NCI-H460 (cell line): Measurements from ENCODE around the gene ITIH2. TPM values are rescaled to one million over a fixed set of nuclear protein-coding genes. Genes with fewer than 3 reads are reported as not detected.
"Not testable (repeated sequence)": the region's sequence is repeated elsewhere in the genome, so short reads cannot be mapped to it uniquely, and the experiment has no call there.

ENCODE experiments used
- DNase-seq: peaks from one replicate; pipeline ENCODE4 v3.0.0-alpha.2; 2016; ENCODE audit warnings: low read depth; ENCODE audit errors: extremely low read depth
- total RNA-seq: library from RNA; depleted of rRNA; stranded (reverse); fragments of >200 nt; shearing (Covaris generic); gene quantifications from 2 replicates; pipeline ENCODE4 v1.2.3, GENCODE V29; 2014

Gene ITIH2
- total RNA-seq, 1 experiment from 2014 or later: not detected

DNA sequence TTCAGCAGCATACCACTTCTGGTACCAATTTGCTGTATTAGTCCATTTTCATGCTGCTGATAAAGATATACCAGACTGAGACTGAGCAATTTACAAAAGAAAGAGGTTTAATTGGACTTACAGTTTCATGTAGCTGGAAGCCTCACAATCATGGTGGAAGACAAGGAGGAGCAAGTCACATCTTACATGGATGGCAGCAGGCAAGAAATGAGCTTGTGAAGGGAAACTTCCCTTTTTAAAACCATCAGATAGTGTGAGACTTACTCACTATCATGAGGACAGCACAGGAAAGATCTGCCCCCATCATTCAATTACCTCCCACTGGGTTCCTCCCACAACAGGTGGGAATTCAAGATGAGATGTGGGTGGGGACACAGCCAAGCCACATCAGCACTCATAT is 9.9 kb upstream of the ITIH2 start:
- not testable (repeated sequence) for DNase-seq

DNA sequence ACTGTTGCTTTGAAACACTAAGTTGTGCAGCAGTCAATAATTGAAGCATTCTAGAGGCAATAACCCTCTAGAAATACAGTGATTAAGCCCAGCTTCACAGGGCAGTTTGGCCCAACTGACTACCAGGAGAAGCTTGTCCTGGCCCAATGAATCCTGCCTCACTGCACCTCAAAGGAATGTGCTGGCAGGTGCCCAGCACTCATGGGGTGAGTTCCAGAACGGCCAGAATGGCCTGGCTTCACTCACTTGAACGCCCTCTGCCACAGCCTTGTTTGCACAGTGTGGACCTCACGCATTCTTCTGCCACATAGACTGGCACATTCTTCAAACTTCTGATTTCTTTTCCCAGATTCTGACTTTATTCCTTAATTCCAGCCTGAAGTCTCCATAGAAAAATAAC is 6.6 kb upstream of the ITIH2 start:
- DNase-seq: no peak

DNA sequence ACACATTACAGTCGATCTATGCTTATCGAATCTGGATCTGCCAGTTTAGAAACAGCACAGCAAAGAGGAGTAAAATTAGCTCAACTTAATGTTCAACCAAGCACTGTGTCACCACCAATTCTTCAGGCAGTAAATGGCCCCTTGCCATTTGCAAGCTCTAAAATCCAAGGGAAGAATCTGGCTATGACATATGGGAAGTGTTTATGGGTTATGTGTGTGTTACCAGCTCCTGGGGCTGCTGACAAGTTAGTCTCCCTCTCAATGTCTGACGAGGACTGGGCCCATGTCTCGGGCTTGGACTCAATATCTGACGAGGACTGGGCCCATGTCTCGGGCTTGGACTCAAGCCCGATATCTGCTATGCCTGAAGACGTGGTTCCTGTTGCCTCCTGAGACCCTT is 5.7 kb upstream of the ITIH2 start:
- no peak for DNase-seq

DNA sequence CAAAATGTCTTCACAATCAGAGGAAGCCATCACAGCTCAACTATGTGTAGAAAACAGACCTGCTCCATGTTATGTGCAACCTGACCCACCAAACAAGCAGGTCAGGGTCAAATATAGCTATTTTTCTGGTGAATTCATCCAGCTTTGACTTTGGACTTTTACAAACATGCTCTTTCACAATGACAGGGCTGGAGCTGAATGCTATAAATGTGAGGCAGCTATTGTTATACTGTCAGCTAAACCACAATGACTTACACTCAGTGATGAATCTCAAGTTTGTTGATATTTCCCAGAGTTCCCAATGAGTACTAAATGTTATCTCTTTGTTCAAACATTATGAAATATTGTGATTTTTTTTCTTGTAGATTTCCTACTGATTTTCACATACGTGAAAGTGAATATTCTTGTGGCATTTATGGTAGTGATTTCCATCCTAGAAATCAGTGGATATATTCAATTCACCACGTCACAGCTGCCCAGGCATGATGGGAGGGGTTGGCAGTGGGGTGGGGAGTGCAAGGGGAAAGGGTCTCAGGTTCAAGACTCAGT is 2.5 kb upstream of the ITIH2 start:
- DNase-seq: no peak

DNA sequence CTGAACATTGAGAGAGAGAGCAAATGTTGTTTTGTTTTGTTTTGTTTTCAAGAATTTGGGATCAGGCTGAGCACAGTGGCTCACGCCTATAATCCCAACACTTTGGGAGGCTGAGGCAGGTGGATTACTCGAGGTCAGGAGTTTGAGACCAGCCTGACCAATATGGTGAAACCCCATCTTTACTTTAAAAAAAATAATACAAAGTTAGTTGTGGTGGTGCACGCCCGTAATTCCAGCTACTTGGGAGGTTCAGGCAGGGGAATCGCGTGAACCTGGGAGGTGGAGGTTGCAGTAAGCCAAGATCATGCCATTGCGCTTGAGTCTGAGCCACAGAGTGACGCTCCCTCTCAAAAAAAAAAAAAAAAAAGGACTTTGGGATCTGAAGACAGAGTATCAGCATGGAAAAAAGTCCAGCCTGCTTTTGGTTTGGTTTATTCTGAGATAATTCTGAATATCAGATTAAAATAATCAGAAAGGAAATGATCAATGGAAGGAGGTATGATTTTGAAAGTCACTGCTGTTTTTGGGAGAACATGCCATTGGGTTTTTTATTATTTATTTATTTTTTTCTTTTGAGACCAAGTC is 1.9 kb upstream of the ITIH2 start:
- no peak for DNase-seq

DNA sequence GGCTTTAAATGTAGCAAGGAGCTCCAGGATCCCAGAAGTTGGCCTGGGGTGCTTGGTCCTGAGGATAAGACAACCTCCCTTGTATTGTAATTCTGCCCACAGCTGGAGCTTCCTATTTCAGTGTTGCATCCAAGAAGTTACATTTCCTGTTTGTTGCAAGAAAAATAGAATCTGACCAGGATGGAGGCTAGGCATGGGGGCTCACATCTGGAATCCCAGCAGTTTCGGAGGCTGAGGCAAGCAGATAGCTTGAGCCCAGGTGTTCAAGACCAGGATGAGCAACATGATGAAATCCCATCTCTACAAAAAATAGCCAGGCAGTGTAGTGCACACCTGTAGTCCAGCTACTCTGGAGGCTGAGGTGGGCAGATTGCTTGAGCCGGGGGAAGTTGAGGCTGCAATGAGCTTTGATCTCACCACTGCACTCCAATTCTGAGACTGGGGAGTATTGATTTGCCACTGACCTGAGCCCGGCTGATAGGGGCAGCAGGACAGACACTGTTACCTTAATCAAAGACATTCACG is 766 bp upstream of the ITIH2 start:
- DNase-seq: no peak

DNA sequence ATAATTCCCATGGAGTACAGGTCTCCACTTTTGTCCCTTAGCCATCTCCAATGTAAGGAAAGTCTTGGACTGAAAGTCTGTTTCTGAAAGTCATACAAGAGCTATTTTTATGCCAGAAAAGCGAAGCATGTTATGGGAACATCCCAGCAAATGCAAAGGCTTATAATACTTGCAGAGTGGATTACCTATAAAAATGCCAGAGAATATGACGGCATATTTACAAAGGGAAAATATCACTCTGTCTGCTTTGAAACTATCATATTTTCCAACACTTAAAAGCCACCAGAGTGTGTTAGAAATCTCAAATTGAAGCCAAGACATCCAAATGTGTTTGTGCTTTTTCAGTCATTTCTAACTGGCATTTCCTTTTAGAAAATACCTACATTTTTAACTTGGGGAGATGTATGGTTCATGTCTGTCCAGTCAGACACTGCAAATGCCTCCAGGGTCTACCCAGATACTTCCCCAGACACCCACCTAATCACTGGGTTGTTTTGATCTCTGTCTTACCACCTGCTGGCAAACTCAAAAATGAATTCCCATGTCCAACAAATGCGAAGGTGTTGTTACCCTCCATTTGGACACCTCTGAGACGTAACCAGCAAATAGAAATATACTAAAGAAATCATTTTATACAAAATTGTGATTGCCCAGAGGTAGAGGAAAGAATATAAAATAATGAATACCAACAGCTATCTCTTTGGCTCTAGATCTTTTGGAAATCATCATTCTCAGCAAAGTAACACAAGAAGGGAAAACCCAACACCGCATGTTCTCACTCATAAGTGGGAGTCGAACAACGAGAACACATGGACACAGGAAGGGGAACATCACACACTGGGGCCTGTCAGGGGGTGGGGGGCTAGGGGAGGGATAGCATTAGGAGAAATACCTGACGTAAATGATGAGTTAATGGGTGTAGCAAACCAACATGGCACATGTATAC is 1.2 kb downstream of the ITIH2 start:
- no peak for DNase-seq

DNA sequence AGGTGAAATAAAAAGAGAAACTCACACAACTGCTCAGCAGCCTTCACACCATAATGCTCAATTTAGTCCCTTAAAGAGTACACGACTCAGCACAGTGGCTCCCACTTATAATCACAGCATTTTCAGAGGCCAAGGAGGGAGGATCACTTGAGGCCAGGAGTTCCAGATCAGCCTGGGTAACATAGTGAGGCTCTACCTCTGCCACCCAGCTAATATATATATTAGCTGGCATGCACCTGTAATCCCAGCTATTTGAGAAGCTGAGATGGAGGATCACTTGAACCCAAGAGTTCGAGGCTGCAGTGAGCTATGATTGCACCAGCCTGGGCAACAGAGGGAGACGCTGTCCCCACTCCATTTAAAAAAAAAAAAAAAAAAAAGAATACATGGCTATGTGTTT is 2.2 kb downstream of the ITIH2 start:
- DNase-seq: no peak

DNA sequence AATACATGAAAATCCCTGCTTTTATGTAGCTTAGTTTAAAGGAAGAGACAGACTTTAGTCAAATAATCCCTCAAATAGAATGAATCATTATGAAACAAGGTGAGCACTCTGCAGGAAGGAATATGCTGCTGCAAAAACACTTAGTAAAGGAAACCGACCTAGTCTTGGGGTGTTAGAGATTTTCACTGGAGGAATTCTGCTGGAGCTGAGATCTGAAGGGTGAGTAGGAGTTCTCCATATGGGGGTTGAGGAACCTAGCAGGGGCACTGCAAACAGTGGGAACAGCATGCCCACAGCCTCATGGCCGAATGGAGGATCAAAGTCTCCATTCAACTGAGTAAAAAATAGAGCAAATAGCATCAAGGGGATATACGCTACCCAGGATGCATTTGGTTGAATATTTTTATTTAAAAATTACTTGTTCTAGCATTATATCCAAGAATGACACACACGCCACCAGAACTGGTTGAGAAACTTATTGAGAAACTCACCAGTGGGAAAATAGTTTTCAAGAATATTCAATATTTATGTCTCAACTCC is 3.5 kb downstream of the ITIH2 start:
- no peak for DNase-seq

DNA sequence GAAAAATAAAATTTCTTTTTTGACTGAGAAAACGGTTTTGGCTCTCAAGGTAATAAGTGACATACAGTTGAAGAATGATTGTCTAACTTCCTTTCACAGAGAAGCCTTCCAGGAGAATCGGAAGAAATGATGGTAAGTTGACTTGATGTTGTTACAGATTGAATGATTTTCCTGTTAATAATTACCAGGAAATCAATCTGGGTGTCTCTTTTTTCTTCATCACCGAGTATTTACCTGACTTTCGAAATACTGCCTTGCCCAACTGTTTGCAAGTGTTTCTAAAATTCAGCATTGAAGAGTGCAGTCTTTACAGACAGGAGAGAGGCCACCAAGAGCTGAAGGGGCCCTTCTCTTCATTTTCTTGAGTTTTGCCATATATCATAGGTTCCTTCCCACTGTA is 4.0 kb downstream of the ITIH2 start:
- no peak for DNase-seq

DNA sequence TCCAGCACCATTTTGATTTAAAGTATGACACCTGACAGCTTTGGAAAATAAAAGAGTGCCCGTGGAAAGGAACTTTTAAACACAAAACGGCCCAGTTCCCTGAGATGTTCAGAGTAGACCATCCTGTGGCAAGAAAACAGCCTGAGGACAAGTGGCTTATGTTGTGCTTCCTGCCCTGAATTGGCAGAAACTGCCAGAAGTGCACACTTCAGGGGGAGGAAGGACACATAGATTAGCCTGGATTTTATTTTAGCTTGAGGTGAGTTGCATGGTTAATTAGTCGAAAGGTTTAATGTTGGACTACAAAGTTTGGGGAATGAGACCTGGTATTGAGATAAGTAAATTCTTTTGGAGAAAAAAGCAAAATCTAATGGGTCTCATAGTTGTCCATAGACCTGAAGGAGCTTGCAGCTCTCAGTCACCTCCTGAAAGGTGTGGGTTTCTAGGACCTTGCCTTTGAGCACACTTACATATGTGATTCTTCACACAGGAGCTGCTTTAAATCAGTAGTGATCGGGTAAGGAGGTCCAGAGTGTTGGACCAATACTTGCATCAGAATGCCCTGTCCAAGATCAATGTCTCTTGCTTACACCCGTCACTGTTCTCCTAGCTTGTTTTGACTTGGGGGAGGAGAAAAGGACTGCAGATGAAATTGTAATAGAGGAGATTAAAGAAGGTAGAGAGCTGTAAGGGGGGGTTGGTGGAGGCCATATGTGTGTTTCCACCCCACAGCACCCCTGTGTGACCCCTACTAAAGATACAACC is 4.9 kb downstream of the ITIH2 start:
- DNase-seq: no peak

DNA sequence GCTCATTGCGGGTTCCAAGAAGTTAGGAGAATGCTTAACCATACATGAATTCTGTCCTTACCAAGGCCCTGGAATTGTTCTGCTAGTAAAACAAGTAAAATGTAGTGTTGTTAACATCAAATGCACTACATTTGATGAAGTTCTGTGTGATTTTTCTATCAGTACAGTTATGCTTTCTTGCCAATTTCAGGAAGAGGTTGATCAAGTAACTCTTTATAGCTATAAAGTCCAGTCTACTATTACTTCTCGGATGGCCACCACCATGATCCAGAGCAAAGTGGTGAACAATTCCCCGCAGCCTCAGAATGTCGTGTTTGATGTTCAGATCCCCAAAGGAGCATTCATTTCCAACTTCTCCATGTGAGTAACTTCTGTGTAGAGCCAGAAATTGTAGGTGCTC is 5.7 kb downstream of the ITIH2 start:
- DNase-seq: no peak

DNA sequence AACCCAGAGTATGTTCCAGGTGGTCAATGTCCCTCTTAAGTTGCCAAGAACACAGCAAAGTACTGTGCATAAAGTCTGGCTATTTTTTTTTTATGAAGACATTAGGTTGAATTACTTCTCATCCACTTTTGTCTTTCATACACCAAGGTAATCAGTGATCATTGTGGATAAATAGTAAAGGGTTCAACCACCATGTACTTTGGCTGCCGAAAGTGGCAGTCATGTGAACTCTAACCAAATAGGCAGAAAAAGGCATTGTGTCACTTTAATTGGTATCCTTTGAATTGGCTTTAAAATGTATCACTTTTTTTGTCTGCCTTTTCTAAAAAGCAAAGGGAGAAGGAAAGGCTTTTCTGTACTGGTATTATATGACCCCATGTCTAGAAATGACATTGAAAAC is 7.3 kb downstream of the ITIH2 start:
- DNase-seq: no peak

DNA sequence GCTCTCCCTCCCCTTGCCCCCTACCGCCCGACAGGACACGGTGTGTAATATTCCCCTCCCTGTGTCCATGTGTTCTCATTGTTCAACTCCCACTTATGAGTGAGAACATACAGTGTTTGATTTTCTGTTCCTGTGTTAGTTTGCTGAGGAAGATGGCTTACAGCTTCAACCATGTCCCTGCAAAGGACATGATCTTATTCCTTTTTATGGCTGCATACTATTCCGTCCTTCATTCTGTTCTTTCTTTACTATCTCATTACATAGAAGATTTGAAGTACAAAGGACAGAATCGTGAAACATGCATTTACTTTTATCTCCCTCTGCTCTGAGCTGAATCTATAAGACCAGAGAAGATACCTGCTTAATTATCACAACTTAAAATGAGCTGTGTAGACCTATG is 8.0 kb downstream of the ITIH2 start:
- DNase-seq: not testable (repeated sequence)

DNA sequence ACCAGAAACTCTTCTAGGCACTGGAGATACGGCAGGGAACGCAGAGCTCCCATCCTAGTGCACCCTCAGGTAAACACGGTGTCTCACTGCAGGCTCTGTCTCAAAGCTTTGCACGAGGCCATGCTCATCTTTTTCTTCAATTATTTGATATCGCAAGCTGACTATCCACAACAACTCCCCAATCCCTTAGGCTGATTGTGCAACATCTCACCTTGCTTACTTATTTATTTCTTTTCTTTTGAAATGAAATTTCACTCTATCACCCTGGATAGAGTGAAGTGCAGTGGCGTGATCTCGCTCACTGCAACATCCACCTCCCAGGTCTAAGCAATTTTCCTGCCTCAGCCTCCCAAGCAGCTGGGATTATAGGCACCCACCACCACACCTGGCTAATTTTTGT is 12.4 kb downstream of the ITIH2 start:
- no peak for DNase-seq

DNA sequence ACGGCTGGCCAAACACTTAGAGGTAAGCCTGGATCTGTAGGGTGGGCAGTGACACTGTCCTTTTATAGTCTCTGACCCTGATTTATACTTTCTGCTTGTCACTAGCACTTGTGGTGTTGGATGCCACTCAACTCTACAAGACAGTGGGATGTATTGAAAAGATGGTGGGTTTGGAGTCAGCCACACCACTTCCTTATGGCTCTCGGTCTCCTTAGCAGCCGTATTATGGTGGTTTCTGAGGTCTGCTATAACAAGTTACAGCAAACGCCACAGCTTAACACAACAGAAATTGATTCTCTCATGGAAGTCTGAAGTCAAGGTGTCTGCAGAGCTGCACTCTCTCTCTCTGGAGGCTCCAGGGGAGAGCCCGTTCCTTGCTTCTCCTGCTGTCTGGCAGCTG is 14.7 kb downstream of the ITIH2 start:
- no peak for DNase-seq

DNA sequence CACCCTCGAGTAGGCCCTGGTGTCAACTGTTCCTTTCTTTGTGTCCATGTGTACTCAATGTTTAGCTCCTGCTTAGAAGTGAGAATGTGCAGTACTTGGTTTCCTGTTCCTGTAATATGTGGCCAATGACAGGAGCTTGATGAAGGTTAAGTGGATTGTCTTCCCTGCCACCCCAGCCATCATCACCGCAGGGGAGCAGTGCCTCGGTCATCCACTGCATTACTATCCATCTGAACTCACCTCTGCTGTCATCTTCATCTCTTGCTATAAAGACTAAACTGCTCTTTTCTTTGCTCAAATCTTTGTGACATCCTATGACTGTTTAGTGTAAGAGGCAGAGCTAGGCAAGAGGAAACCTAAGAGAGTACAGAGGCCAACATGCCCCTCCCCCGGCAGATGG is 15.6 kb downstream of the ITIH2 start:
- no peak for DNase-seq

DNA sequence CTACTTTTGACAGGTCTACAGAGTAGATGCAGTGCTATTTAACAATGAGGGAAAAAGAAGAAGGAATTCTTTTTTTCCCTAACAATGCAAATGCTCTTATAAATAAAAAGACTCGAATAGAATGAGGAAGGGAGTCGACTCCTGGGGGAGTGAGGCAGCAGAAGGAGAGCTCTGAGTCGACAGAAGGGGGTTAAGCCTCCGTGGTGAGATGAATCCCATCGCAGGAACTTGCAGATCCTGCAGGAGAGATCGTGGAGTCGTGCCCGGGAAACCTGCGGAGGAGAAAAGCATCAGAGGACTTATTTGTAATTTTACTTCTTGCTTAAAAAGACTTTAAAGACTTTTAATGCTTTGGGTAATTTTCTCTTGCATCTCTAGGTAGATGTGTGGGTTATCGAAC is 17.4 kb downstream of the ITIH2 start:
- no peak for DNase-seq

DNA sequence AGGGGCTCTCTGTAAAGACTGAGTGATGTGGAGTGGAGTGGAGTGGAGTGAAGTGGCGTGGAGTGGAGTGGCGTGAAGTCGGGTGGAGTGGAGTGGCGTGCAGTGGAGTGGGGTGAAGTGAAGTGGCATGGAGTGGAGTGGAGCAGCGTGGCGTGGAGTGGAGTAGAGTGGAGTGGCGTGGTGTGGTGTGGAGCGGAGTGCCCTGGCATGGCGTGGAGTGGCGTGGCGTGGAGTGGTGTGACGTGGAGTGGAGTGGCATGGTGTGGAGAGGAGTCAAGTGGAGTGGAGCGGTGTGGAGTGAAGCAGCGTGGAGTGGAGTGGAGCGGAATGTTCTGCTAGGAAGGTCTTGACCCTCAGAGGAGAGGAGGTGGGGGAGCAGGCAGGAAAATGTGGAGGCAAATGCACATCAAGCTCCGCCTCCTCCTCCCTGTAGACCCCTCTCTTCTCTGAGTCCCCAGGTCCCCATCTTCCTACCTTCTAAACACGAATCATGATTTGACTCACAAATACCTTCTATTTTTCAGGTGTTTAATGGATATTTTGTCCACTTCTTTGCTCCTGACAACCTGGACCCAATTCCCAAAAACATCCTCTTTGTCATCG is 19.9 kb downstream of the ITIH2 start:
- DNase-seq: no peak

DNA sequence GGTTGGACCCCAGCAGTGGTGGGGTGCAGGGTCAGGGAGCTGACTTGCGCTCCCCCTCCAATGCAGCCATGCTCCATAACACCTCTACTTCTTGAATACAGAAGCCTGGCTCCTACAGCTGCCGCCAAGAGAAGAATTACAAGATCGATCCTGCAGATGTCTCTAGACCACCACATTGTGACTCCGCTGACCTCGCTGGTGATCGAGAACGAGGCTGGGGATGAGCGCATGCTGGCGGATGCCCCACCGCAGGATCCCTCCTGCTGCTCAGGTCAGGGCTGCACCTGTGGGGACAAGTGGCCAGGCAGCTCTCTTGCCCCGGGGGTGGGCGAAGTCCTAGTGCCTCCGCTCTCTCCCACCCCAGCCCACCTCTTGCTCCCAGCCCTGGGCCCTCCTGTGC is 31.7 kb downstream of the ITIH2 start:
- DNase-seq: no peak
